H1 (cell line): ENCODE measurements around the gene COL11A2. TPM values are rescaled to one million over a fixed set of nuclear protein-coding genes. Genes with fewer than 3 reads are reported as not detected.

Experiments used
- KDM4A ChIP-seq: IDR thresholded peaks from one replicate; pipeline ENCODE4 v1.7.1; 2012; ENCODE audit warnings: low read depth, mild to moderate bottlenecking, moderate library complexity, low read length, inconsistent platforms; ENCODE audit not compliant: severe bottlenecking
- POLR2AphosphoS5 ChIP-seq: IDR thresholded peaks from 2 replicates; pipeline ENCODE4 v1.6.1; 2011; ENCODE audit warnings: low read depth, low read length
- SIRT6 ChIP-seq: IDR thresholded peaks from one replicate; pipeline ENCODE4 v1.7.1; 2012; ENCODE audit warnings: low read length, inconsistent platforms
- polyA plus RNA-seq, 7 experiments: library from polyadenylated mRNA; depleted of rRNA in 3 of 7; stranded (reverse) in 5 of 7; unstranded in 2 of 7; fragments of >200 nt in 5 of 7; fragments of 200-250 nt in 2 of 7; gene quantifications; 1 replicate in 5 of 7; 2 replicates in 1 of 7; 4 replicates in 1 of 7; pipeline versions ENCODE4 v1.2.1 to v1.2.3, GENCODE V29; 2011 to 2013; ENCODE audit warnings: missing spikeins in 2 of 7, mixed read lengths in 2 of 7
- total RNA-seq: library from RNA; stranded (reverse); fragmentation: NEBNext Ultra II Directional; extraction: Animal tissue kit (Norgen Biotek cat#: 25700); gene quantifications from 2 replicates; pipeline ENCODE4 v1.2.1, GENCODE V29; 2021

Gene COL11A2
- total and polyA plus RNA-seq, 2 of the 8 experiments (the other 6 are each of a cell fraction or from before 2014, with no cell fraction given): 2.8 to 3.8 TPM

- TF ChIP-seq KDM4A: no peak
- no peak for TF ChIP-seq SIRT6
- TF ChIP-seq POLR2AphosphoS5: no peak
These were observed 25.9 kb downstream of the COL11A2 start (continued) for GRCh38 chr6:33166363-33166762.
